Measurements from ENCODE around the gene PLCH2.

The PLCH2 gene

DNA sequence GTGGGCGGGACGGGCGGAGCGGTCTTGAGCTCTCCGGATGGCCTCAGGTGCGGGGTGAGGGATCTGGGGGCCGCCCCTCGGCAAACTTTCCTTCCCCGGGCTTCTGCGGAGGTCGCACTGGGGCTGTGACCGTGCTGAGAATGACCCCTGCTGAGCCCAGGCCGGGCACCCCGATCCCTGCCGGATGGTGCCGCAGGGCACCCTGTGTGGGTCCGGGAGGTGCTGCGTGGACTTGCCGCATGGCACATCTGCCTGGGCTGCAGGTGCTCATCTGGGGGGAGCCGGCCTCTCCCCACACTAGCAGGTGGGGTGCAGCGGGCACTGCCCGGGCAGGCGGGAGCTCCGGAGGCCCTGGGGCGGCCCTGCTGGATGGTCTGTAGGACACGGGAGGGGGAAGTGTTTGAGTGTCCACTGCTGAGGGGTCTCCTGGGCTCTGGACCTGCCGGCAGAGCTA is 31.9 kb upstream of the PLCH2 start:
- peaks cover 37 to 63% (median 49%) of the 10 kb centered on the region in 11 experiments for H3K27me3 ChIP-seq
- H3K9me3 ChIP-seq (replicated peaks in 1 of 11), result peaks cover 7 to 13% (median 10%) of the 10 kb centered on the region in 11 experiments
- peak overlapping the region; percentile 79 to 99 (median 92) for H3K4me2 ChIP-seq
- H4K20me1 ChIP-seq, result peaks cover 0 to 66% (median 17%) of the 10 kb centered on the region in 11 experiments; a peak in 12 of 22 replicates
- no peak for TF ChIP-seq Cebpa-rat (IDR thresholded peaks at IDR 0.05)
- H3K36me3 ChIP-seq, result no peaks in the 10 kb centered on the region
- H3K4me1 ChIP-seq, result peaks cover 47 to 100% (median 97%) of the 10 kb centered on the region in 10 experiments
- H3K27ac ChIP-seq, result no peak overlapping the region
- peak overlapping the region in 9 of 10 experiments; percentile 30 to 59 (median 52); a peak in 13 of 20 replicates for H3K4me3 ChIP-seq
- H3K9ac ChIP-seq, result peak overlapping the region in 1 of 11 experiments; percentile 20; a peak in 1 of 22 replicates

DNA sequence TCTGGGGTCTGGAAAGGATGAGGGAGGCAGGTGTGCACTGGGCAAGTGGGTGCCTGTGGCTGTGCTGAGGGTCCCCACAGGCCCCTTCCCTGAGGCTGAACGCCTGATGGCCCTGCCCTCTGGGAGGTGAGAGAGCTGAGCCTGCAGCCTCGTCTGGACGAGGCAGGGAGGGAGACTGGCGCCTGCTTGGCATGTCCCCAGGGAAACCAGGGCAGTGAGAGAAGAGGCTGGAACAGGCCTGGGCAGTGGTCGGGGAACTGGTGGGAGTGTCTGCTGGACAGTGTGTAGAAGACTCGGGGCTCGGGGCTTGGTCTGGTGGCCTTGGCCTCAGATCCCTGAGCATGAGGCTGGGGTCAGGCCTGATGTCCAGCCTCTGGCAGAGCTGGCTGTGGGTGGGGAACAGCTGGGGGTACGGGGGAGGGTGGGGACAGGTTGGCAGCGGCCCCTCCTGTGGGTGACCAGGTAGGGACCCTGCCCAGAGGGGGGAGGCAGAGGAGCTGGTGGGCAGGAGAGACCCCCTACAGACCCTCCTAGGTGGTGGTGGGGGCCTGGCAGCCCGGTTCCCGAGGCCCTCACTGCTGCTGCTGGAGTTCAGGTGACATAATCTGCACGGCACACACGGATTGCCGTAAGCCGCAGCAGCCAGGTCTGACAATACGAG is 30.8 kb upstream of the PLCH2 start:
- Histone ChIP-seq H3K4me1 (peaks cover 53 to 100% (median 98%) of the 10 kb centered on the region in 10 experiments), H3K4me3 (no peak overlapping the region), H3K9me3 (replicated peaks in 1 of 11) (peaks cover 4 to 7% (median 6%) of the 10 kb centered on the region in 11 experiments), H3K9ac (no peak overlapping the region), H3K27ac (peak overlapping the region in 2 of 11 experiments; percentile 74 to 79; a peak in 3 of 22 replicates), H4K20me1 (peaks cover 0 to 71% (median 17%) of the 10 kb centered on the region in 11 experiments; a peak in 12 of 22 replicates), H3K4me2 (peak overlapping the region in 10 of 11 experiments; percentile 71 to 99 (median 94); a peak in 18 of 22 replicates), H3K27me3 (peaks cover 37 to 73% (median 49%) of the 10 kb centered on the region in 11 experiments), H3K36me3 (no peaks in the 10 kb centered on the region)
- TF ChIP-seq Cebpa-rat (IDR thresholded peaks at IDR 0.05), result no peak

GRCh38 chr1:2445823-2446215 is 30.3 kb upstream of the PLCH2 start:
- peak overlapping the region in 7 of 11 experiments; percentile 10 to 79 (median 74); a peak in 13 of 22 replicates for H3K27ac ChIP-seq
- H3K4me3 ChIP-seq, result peak overlapping the region in 2 of 10 experiments; percentile 41 to 53; a peak in 2 of 20 replicates
- H3K9ac ChIP-seq, result peak overlapping the region in 8 of 11 experiments; percentile 22 to 76 (median 63); a peak in 11 of 22 replicates
- no peaks in the 10 kb centered on the region for H3K36me3 ChIP-seq
- H4K20me1 ChIP-seq, result peaks cover 0 to 71% (median 17%) of the 10 kb centered on the region in 11 experiments; a peak in 12 of 22 replicates
- peaks cover 54 to 98% (median 96%) of the 10 kb centered on the region in 10 experiments for H3K4me1 ChIP-seq
- H3K9me3 ChIP-seq (replicated peaks in 1 of 11), result peaks cover 0 to 2% (median under 1%) of the 10 kb centered on the region in 11 experiments; a peak in 12 of 22 replicates
- H3K4me2 ChIP-seq, result peak overlapping the region; percentile 71 to 99 (median 92)
- TF ChIP-seq Cebpa-rat (IDR thresholded peaks at IDR 0.05), result no peak
- H3K27me3 ChIP-seq, result peaks cover 37 to 73% (median 49%) of the 10 kb centered on the region in 11 experiments

DNA sequence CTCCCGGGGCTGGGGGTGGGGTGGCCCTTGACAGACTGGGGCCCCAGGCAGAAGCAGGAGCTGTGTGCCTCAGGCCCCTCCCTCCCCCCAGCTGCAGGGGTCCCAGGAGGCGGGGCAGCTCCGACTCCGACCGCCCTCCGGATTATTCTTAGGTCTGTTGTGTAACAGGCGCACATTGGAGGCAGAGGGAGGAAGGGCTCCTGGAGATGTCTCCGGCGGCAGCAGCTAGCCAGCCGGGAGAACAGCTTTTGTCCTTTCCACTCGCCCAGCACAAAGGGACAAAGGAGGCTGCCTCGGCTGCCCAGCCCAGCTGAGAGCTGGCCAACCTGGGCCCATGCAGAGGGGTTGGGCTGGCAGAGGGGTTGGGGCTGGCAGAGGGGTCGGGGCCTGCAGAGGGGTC is 29.7 kb upstream of the PLCH2 start:
- no peaks in the 10 kb centered on the region for H3K36me3 ChIP-seq
- peak overlapping the region in 7 of 10 experiments; percentile 30 to 53 (median 42); a peak in 10 of 20 replicates for H3K4me3 ChIP-seq
- peaks cover 0 to 71% (median 17%) of the 10 kb centered on the region in 11 experiments; a peak in 12 of 22 replicates for H4K20me1 ChIP-seq
- TF ChIP-seq Cebpa-rat (IDR thresholded peaks at IDR 0.05), result peak in 5 of 11 experiments; percentile 39 to 77 (median 41); a peak in 6 of 22 replicates
- peaks cover 37 to 72% (median 48%) of the 10 kb centered on the region in 11 experiments for H3K27me3 ChIP-seq
- peaks cover 60 to 98% (median 97%) of the 10 kb centered on the region in 10 experiments for H3K4me1 ChIP-seq
- H3K9me3 ChIP-seq (replicated peaks in 1 of 11), result no peaks in the 10 kb centered on the region
- peak overlapping the region in 7 of 11 experiments; percentile 48 to 79 (median 74); a peak in 15 of 22 replicates for H3K27ac ChIP-seq
- H3K4me2 ChIP-seq, result peak overlapping the region; percentile 71 to 99 (median 92)
- peak overlapping the region in 8 of 11 experiments; percentile 22 to 76 (median 63); a peak in 14 of 22 replicates for H3K9ac ChIP-seq

- Histone ChIP-seq H3K27ac (peak overlapping the region in 7 of 11 experiments; percentile 48 to 79 (median 74); a peak in 14 of 22 replicates), H4K20me1 (peaks cover 0 to 68% (median 17%) of the 10 kb centered on the region in 11 experiments; a peak in 12 of 22 replicates), H3K9me3 (replicated peaks in 1 of 11) (no peaks in the 10 kb centered on the region), H3K36me3 (no peaks in the 10 kb centered on the region), H3K4me2 (peak overlapping the region; percentile 71 to 99 (median 92)), H3K4me1 (peaks cover 63 to 98% (median 97%) of the 10 kb centered on the region in 10 experiments), H3K4me3 (peak overlapping the region in 7 of 10 experiments; percentile 30 to 53 (median 42); a peak in 12 of 20 replicates), H3K9ac (peak overlapping the region in 8 of 11 experiments; percentile 22 to 76 (median 63); a peak in 14 of 22 replicates), H3K27me3 (peaks cover 35 to 68% (median 44%) of the 10 kb centered on the region in 11 experiments)
- TF ChIP-seq Cebpa-rat (IDR thresholded peaks at IDR 0.05), result no peak
These were observed 29.2 kb upstream of the PLCH2 start for GRCh38 chr1:2446861-2447260.

DNA sequence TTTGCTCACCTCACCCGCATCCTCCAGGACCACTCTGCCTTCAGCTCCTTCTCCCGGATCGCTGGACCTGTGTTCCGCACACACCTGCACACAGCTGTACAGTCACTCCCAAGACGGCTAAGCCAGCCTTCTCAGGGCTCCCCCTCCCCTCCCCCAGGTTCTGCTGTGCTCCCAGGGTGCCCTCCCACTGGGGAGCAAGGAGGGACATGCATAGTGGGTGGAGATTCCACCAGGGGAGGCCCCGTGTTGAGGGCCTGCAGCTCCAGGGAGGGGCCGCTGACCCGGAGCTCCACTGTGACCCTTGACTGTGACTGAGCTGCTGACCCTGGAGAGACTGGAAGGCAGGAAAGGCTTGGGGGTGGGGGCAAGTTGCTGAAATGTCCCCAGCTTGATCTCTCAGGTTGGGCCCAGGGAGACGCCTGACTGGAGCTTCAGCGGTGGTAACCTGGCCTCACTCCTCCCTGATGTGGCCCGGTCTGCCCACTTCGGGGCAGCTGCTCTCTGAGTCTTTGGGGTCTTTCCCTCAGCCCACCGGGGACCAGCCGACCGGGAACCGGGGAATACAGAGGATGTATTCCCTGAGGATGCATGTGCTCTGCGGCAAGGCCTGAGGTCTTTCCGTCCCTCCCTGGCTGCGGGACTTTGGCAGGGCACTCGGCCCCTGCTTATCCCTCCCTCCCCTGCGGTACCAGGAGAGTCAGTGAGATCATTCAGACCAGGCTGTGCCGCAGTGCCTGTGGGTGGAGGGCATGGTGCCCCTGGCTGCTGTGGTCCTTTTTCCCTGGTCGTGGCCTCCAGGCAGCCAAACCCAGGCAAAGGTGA is 28.6 kb upstream of the PLCH2 start:
- TF ChIP-seq Cebpa-rat (IDR thresholded peaks at IDR 0.05), result no peak
- Histone ChIP-seq H4K20me1 (peaks cover 0 to 68% (median 17%) of the 10 kb centered on the region in 11 experiments; a peak in 12 of 22 replicates), H3K9ac (peak overlapping the region in 7 of 11 experiments; percentile 49 to 76 (median 70); a peak in 14 of 22 replicates), H3K9me3 (replicated peaks in 1 of 11) (no peaks in the 10 kb centered on the region), H3K36me3 (no peaks in the 10 kb centered on the region), H3K4me2 (peak overlapping the region; percentile 71 to 99 (median 92)), H3K4me1 (peaks cover 69 to 98% (median 97%) of the 10 kb centered on the region in 10 experiments), H3K27me3 (peaks cover 28 to 68% (median 37%) of the 10 kb centered on the region in 11 experiments), H3K27ac (peak overlapping the region in 6 of 11 experiments; percentile 52 to 79 (median 75); a peak in 12 of 22 replicates), H3K4me3 (peak overlapping the region in 7 of 10 experiments; percentile 30 to 53 (median 42); a peak in 9 of 20 replicates)

DNA sequence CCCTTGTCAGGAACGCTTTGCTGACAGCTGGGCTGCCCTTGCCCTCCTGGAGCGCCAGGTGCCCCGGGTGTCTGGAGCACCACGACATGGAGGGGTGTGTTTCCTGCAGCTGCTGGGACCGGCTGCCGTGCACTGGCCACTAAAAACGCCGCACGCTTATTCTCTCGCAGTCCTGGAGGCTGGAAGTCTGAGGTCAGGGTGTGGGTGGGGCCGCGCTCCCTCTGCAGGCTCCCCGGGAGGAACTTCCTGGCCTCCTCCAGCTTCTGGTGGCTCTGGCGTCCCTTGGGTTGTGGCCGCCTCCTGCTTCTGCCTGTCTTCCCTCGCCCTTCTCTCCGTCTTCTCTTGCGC is 28.0 kb upstream of the PLCH2 start:
- H4K20me1 ChIP-seq, result peaks cover 0 to 65% (median 11%) of the 10 kb centered on the region in 11 experiments; a peak in 11 of 22 replicates
- H3K27me3 ChIP-seq, result peaks cover 23 to 68% (median 32%) of the 10 kb centered on the region in 11 experiments
- no peaks in the 10 kb centered on the region for H3K36me3 ChIP-seq
- peak overlapping the region; percentile 71 to 99 (median 92) for H3K4me2 ChIP-seq
- H3K9me3 ChIP-seq (replicated peaks in 1 of 11), result no peaks in the 10 kb centered on the region
- no peak for TF ChIP-seq Cebpa-rat (IDR thresholded peaks at IDR 0.05)
- H3K9ac ChIP-seq, result peak overlapping the region in 5 of 11 experiments; percentile 56 to 76 (median 72); a peak in 7 of 22 replicates
- H3K4me1 ChIP-seq, result peaks cover 72 to 98% (median 97%) of the 10 kb centered on the region in 10 experiments
- no peak overlapping the region; a peak in 2 of 20 replicates for H3K4me3 ChIP-seq
- peak overlapping the region in 5 of 11 experiments; percentile 58 to 79 (median 76); a peak in 8 of 22 replicates for H3K27ac ChIP-seq

Data from BLaER1 treated with 17β-estradiol and CSF1 and Interleukin-3, amounts not matched to agents 10 nM and 100 nM (cell line).